H9 (cell line): Measurements from ENCODE around the gene STXBP6. TPM values are rescaled to one million over a fixed set of nuclear protein-coding genes. Genes with fewer than 3 reads are reported as not detected.

Experiments used
- DNase-seq: peaks from one replicate; pipeline ENCODE4 v3.0.0-alpha.2; 2017
- H2AFZ ChIP-seq: one replicate; pipeline ENCODE4 v1.6.1; 2013; ENCODE audit warnings: mild to moderate bottlenecking, low read length, control low read depth, moderate library complexity
- H2AK5ac ChIP-seq: 2 replicates; pipeline ENCODE4 v1.6.1; 2013; ENCODE audit warnings: low read length, control low read depth, mixed read lengths; ENCODE audit not compliant: insufficient read length
- H2BK120ac ChIP-seq: one replicate; pipeline ENCODE4 v1.6.1; 2013; ENCODE audit warnings: low read depth, mild to moderate bottlenecking, low read length, control low read depth, inconsistent platforms; ENCODE audit not compliant: poor library complexity, severe bottlenecking
- H2BK12ac ChIP-seq: 2 replicates; pipeline ENCODE4 v1.6.1; 2013; ENCODE audit warnings: low read length, control low read depth, mixed read lengths, low read depth; ENCODE audit not compliant: insufficient read length
- H2BK15ac ChIP-seq: 2 replicates; pipeline ENCODE4 v1.6.1; 2013; ENCODE audit warnings: low read depth, low read length, control low read depth
- H2BK20ac ChIP-seq: one replicate; pipeline ENCODE4 v1.6.1; 2013; ENCODE audit warnings: low read depth, mild to moderate bottlenecking, low read length, control low read depth, inconsistent platforms; ENCODE audit not compliant: poor library complexity, severe bottlenecking
- H2BK5ac ChIP-seq: 2 replicates; pipeline ENCODE4 v1.6.1; 2013; ENCODE audit warnings: low read length, control low read depth, mixed read lengths; ENCODE audit not compliant: insufficient read length
- H3K14ac ChIP-seq: 2 replicates; pipeline ENCODE4 v1.6.1; 2013; ENCODE audit warnings: low read length, control low read depth; ENCODE audit not compliant: insufficient read depth
- H3K18ac ChIP-seq: 2 replicates; pipeline ENCODE4 v1.6.1; 2013; ENCODE audit warnings: low read depth, mild to moderate bottlenecking, mixed read lengths, low read length, control low read depth; ENCODE audit not compliant: insufficient read length
- H3K23ac ChIP-seq: 2 replicates; pipeline ENCODE4 v1.6.1; 2013; ENCODE audit warnings: low read length, control low read depth, mixed read lengths, low read depth; ENCODE audit not compliant: insufficient read length
- H3K23me2 ChIP-seq: 2 replicates; pipeline ENCODE4 v1.6.1; 2013; ENCODE audit warnings: low read depth, mild to moderate bottlenecking, mixed read lengths, low read length, control low read depth; ENCODE audit not compliant: insufficient read length, poor library complexity, severe bottlenecking
- H3K27ac ChIP-seq: 2 replicates; pipeline ENCODE4 v1.5.1; 2013; ENCODE audit warnings: low read length, control low read depth, mixed read lengths, low read depth; ENCODE audit not compliant: insufficient read length
- H3K27me3 ChIP-seq: 2 replicates; pipeline ENCODE4 v1.6.1; 2013; ENCODE audit warnings: low read length, control low read depth, inconsistent platforms; ENCODE audit not compliant: insufficient read depth
- H3K4ac ChIP-seq: 2 replicates; pipeline ENCODE4 v1.6.1; 2013; ENCODE audit warnings: low read depth, mild to moderate bottlenecking, control low read depth, inconsistent platforms, low read length, moderate library complexity
- H3K4me1 ChIP-seq: 2 replicates; pipeline ENCODE4 v1.6.1; 2013; ENCODE audit warnings: low read length, control low read depth, inconsistent platforms; ENCODE audit not compliant: insufficient read depth
- H3K4me2 ChIP-seq: 2 replicates; pipeline ENCODE4 v1.6.1; 2013; ENCODE audit warnings: low read length, control low read depth, mixed read lengths; ENCODE audit not compliant: insufficient read length, insufficient read depth
- H3K56ac ChIP-seq: 2 replicates; pipeline ENCODE4 v1.6.1; 2013; ENCODE audit warnings: low read depth, mild to moderate bottlenecking, mixed read lengths, low read length, control low read depth; ENCODE audit not compliant: insufficient read length
- H3K79me1 ChIP-seq: 2 replicates; pipeline ENCODE4 v1.6.1; 2013; ENCODE audit warnings: low read depth, mild to moderate bottlenecking, moderate library complexity, low read length, control low read depth, inconsistent platforms; ENCODE audit not compliant: insufficient read depth, poor library complexity, severe bottlenecking
- H3K79me2 ChIP-seq: 2 replicates; pipeline ENCODE4 v1.6.1; 2013; ENCODE audit warnings: low read length, control low read depth, inconsistent platforms; ENCODE audit not compliant: insufficient read depth
- H3K9ac ChIP-seq: 2 replicates; pipeline ENCODE4 v1.6.1; 2013; ENCODE audit warnings: low read length, control low read depth, mixed read lengths; ENCODE audit not compliant: insufficient read length; ENCODE audit errors: extremely low read depth
- H3K9me3 ChIP-seq: one replicate; pipeline ENCODE4 v1.6.1; 2013; ENCODE audit warnings: low read depth, low read length, inconsistent platforms; ENCODE audit not compliant: control insufficient read depth
- H3T11ph ChIP-seq: one replicate; pipeline ENCODE4 v1.6.1; 2013; ENCODE audit warnings: mild to moderate bottlenecking, low read length, control low read depth, inconsistent platforms
- H4K20me1 ChIP-seq: one replicate; pipeline ENCODE4 v1.6.1; 2013; ENCODE audit not compliant: control insufficient read depth, insufficient read length, insufficient read depth
- H4K5ac ChIP-seq: 2 replicates; pipeline ENCODE4 v1.6.1; 2013; ENCODE audit warnings: low read depth, mild to moderate bottlenecking, mixed read lengths, low read length, control low read depth; ENCODE audit not compliant: insufficient read length
- H4K8ac ChIP-seq: replicated peaks from 2 replicates; pipeline ENCODE4 v1.6.1; 2013; ENCODE audit warnings: low read length, control low read depth, mixed read lengths, low read depth; ENCODE audit not compliant: insufficient read length
- H4K91ac ChIP-seq: 2 replicates; pipeline ENCODE4 v1.6.1; 2013; ENCODE audit warnings: low read depth, mild to moderate bottlenecking, moderate library complexity, mixed read lengths, low read length, control low read depth; ENCODE audit not compliant: insufficient read length
- H3K27ac Mint-ChIP-seq, 3 experiments: 2 replicates in 2 of 3; 3 replicates in 1 of 3; pipeline ENCODE4 v1.8.0; 2020 to 2021; ENCODE audit warnings: mixed read lengths in 3 of 3, mild to moderate bottlenecking in 1 of 3, moderate library complexity in 1 of 3
- H3K27me3 Mint-ChIP-seq: 2 replicates; pipeline ENCODE4 v1.8.0; 2021; ENCODE audit warnings: low read depth, mild to moderate bottlenecking, moderate library complexity, mixed read lengths
- H3K36me3 Mint-ChIP-seq, 3 experiments: 2 replicates in 2 of 3; 3 replicates in 1 of 3; pipeline ENCODE4 v1.8.0; 2020 to 2021; ENCODE audit warnings: low read depth in 3 of 3, mixed read lengths in 3 of 3; ENCODE audit not compliant: insufficient read depth in 1 of 3
- H3K4me1 Mint-ChIP-seq, 2 experiments: 2 replicates each; pipeline ENCODE4 v1.8.0; 2020; ENCODE audit warnings: mixed read lengths in 2 of 2
- H3K4me3 Mint-ChIP-seq, 2 experiments: 2 replicates in 1 of 2; 3 replicates in 1 of 2; pipeline ENCODE4 v1.8.0; 2020 to 2021; ENCODE audit warnings: mild to moderate bottlenecking in 2 of 2, mixed read lengths in 2 of 2, moderate library complexity in 1 of 2
- H3K9me3 Mint-ChIP-seq, 2 experiments: 2 replicates in 1 of 2; 3 replicates in 1 of 2; pipeline ENCODE4 v1.8.0; 2020; ENCODE audit warnings: mild to moderate bottlenecking in 2 of 2, mixed read lengths in 2 of 2, moderate library complexity in 1 of 2
- CTCF ChIP-seq: fragments of 200-600 bp; sonication (generic); conservative IDR thresholded peaks from 3 replicates; pipeline ENCODE4 v1.8.0; 2021; ENCODE audit warnings: antibody characterized with exemption, mild to moderate bottlenecking
- WGBS: extraction: QIAGEN DNeasy Blood & Tissue Kit; methylation state at CpG from one replicate; pipeline ENCODE4 v1.1.7; 2013; ENCODE audit warnings: missing lambda C conversion rate, low lambda C conversion rate, mixed read lengths; ENCODE audit not compliant: insufficient read length; ENCODE audit errors: extremely low coverage; 5-methylcytosine and 5-hydroxymethylcytosine counted together
- total RNA-seq: library from RNA; stranded (reverse); gene quantifications from 2 replicates; pipeline ENCODE4 v1.2.1, GENCODE V29; 2021

STXBP6 gene
- total RNA-seq, 1 experiment from 2014 or later = 3.6 TPM

GRCh38 chr14:25019892-25020291, 30.1 kb downstream of the STXBP6 start:
- no peak overlapping the region for H4K5ac ChIP-seq
- H4K20me1 ChIP-seq = no peaks in the 10 kb centered on the region
- H3K23me2 ChIP-seq = no peaks in the 10 kb centered on the region
- Mint-ChIP-seq H3K27ac (no peak overlapping the region), H3K9me3 (no peaks in the 10 kb centered on the region), H3K4me3 (no peak overlapping the region), H3K4me1 (0 out of 4 replicates have a peak, but pooled peaks cover 0 to 2% of the 10 kb centered on the region in 2 experiments), H3K27me3 (no peaks in the 10 kb centered on the region), H3K36me3 (peaks cover 0 to 3% (median 0%) of the 10 kb centered on the region in 3 experiments; a peak in 1 of 7 replicates)
- no peaks in the 10 kb centered on the region for H3K27me3 ChIP-seq
- no peaks in the 10 kb centered on the region for H3K79me1 ChIP-seq
- no peak overlapping the region for H3K14ac ChIP-seq
- H3K4me1 ChIP-seq = no peaks in the 10 kb centered on the region
- no peak overlapping the region for H2BK5ac ChIP-seq
- no peak overlapping the region for H3K9ac ChIP-seq
- no peak for TF ChIP-seq CTCF
- H2BK120ac ChIP-seq = no peak overlapping the region
- no peak overlapping the region for H2AFZ ChIP-seq
- H4K8ac ChIP-seq = no peak overlapping the region
- no peak overlapping the region for H2AK5ac ChIP-seq
- WGBS = no CpG with 5 or more reads among the region's 1 CpG
- no peak overlapping the region for H2BK20ac ChIP-seq
- no peaks in the 10 kb centered on the region for H3K9me3 ChIP-seq
- no peak overlapping the region for H3K4ac ChIP-seq
- H2BK12ac ChIP-seq = no peak overlapping the region
- H3K79me2 ChIP-seq = no peaks in the 10 kb centered on the region
- no peak overlapping the region for H2BK15ac ChIP-seq
- no peak for DNase-seq
- H3K18ac ChIP-seq = no peak overlapping the region
- no peak overlapping the region for H3K4me2 ChIP-seq
- H3K23ac ChIP-seq = no peak overlapping the region
- no peak overlapping the region for H3K56ac ChIP-seq
- H3K27ac ChIP-seq = no peak overlapping the region
- H4K91ac ChIP-seq = no peak overlapping the region
- no peak overlapping the region for H3T11ph ChIP-seq
